Fibroblast of skin of right quadriceps (primary cell): Measurements from ENCODE around the gene ITPR2.
A peak's percentile ranks its signal among the peaks of the same experiment; 100 is the strongest.
"Not testable (repeated sequence)": the region's sequence is repeated elsewhere in the genome, so short reads cannot be mapped to it uniquely, and the experiment has no call there.

Source experiments
- DNase-seq: peaks from one replicate; pipeline ENCODE4 v3.0.0-alpha.2; 2013

Gene ITPR2

DNA sequence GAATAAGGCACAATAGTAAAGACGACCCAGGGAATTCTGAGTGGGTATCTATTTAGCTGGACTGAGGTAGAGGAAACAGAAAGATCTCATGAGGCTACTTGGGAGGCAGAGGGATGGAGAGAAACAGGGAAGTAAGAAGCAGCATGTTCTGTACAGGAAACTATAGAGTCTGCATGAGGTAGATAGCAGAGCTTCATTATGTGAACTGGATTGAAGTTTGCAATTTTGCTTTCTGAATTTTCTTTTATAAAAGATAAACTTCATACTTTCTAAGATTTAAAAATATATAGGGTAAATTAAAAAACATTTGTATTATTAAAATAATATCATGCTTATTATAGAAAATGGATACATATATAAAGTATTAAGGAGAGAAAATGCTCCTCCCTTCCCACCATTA lies 399.3 kb downstream of the ITPR2 start:
- DNase-seq: not testable (repeated sequence)

DNA sequence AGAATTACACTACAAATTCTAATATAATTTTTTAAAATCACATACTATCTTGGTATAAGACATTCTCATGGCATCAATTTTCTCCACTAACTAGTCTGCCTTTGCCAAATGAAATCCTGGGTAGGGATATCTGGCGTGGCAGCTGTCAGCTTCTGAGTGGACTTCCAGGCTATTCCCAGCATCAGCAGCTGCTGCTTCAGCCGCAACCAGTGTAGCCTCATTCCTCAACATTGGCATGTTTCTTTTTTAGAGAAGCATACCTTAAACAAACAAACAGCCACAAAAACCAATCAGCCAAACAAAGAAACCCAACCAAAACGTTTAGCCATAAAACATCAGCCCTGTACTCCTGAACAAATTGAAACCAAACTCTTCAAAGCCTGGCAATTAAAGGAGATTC lies 401.8 kb downstream of the ITPR2 start:
- DNase-seq: no peak

- not testable (repeated sequence) for DNase-seq
These were observed 402.4 kb downstream of the ITPR2 start for GRCh38 chr12:26430596-26430995.

- no peak for DNase-seq
These were observed 403.8 kb downstream of the ITPR2 start for GRCh38 chr12:26429070-26429691.

- peak; percentile 27 for DNase-seq
These were observed 404.6 kb downstream of the ITPR2 start for GRCh38 chr12:26428420-26428819.

- no peak for DNase-seq
These were observed 406.3 kb downstream of the ITPR2 start for GRCh38 chr12:26426652-26427051.

DNA sequence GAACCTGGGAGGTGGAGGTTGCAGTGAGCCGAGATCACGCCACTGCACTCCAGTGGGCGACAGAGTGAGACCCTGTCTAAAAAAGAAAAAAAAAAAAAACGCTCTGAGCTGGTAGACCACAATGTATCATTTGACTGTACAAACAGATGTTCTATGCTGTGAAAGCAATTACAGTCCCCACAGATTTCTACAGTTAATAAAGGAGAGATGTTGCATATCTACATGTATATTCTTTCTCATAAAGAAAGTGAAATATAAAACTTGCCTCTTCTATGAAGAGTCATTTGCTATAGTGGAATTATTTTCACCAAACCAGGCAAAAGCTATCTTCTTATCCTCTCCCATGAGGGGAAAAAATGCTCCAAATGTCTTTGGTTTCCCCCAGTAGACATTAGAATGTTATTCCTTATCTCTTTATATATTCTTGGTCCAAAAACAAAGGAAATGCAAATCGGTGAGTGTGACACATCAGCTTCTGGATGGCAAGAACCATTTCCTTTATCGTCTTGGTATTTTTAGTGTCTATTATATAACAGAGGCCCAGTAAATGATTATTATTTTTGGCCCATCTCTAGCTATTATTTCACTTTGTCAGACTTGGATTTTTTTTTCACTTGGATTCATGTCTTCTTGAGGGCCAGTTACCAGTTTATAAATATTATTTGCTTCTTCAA lies 407.3 kb downstream of the ITPR2 start:
- DNase-seq: no peak

DNA sequence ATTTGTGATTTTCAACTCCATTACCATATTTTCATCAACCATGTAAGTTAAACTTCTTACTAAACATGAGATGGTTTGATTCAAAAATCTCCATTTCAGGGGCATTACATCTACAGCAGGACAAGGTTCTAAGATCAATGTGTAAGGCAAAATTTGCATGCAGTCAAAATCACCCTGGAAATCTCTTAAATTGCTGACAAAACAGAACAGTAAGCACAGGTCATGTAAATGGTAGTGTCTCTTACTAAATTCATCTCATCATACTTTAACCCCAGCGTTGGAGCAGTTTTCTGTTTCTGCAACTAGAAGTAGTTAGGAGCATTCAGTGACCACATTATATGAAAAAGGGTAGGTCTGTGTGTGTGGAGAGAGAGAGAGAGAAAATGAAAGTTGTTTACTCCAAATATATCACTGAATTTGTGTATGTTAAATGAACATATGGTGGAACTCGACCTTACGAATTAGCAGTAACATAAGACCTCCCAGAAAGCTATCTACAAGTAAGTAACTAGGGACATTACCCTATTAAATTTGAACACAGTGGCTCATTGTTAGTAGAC lies 410.1 kb downstream of the ITPR2 start:
- no peak for DNase-seq

DNA sequence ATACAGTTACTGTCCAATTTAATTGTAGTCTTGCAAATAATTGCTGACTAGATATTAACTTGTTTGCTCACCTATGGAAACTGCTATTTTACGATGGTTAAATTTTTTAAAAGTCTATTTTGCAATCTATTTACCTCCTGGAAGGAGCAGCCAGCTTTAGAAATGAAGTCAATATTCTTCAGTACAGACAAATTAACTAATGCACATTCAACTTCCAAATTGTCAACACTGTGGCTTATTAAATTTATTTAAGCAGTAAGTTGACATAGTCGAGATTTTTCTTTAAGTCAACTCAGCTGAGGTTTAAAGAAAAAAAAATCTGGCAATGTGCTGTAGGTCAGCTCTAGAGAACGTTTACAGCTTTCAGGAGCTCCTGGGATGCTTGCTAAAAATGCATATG lies 416.4 kb downstream of the ITPR2 start:
- DNase-seq: no peak

GRCh38 chr12:26410689-26411088 lies 422.3 kb downstream of the ITPR2 start:
- DNase-seq: no peak

- DNase-seq: no peak
These were observed 426.2 kb downstream of the ITPR2 start for GRCh38 chr12:26406813-26407212.

GRCh38 chr12:26406391-26406790 lies 426.6 kb downstream of the ITPR2 start:
- no peak for DNase-seq

DNA sequence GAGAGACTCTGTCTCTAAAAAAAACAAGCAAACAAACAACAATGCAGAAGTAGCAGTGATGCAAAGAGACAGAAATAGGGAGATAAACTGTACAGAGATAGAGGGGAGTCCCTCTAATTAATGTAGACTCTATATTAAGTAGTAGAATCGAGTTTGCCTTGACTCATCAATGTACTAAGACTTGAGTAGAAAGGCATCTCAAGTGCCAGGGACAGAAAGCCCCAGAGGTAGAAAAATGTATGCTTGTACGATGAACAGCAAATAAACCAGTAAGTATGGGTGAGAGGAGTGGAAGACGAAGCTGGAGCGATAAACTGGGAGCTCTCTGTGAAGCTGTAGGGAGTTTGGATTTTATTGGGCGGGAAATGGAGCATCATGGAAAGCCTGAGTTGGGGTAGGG lies 429.4 kb downstream of the ITPR2 start:
- no peak for DNase-seq

GRCh38 chr12:26402648-26403047 lies 430.3 kb downstream of the ITPR2 start:
- no peak for DNase-seq

GRCh38 chr12:26401874-26402273 lies 431.1 kb downstream of the ITPR2 start:
- no peak for DNase-seq

DNA sequence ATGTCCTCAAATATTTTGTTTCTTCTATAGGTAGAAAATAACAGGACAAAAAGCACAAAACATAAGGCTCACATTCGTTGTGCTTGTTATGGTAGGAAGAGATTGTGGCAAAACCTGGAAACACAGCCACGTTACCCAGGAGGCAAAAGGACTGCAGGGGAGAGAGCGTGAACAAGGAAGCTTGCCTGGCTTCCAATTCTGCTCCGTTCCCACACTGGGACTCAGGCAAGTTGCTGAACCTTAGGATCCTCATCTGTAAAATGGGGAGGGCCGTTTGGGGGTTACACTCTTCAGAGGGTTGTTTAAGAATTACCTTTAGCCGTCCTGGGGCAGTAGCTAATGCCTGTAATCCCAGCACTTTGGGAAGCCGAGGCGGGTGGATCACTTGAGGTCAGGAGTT lies 432.4 kb downstream of the ITPR2 start:
- no peak for DNase-seq

- no peak for DNase-seq
These were observed 433.6 kb downstream of the ITPR2 start for GRCh38 chr12:26399381-26399780.

DNA sequence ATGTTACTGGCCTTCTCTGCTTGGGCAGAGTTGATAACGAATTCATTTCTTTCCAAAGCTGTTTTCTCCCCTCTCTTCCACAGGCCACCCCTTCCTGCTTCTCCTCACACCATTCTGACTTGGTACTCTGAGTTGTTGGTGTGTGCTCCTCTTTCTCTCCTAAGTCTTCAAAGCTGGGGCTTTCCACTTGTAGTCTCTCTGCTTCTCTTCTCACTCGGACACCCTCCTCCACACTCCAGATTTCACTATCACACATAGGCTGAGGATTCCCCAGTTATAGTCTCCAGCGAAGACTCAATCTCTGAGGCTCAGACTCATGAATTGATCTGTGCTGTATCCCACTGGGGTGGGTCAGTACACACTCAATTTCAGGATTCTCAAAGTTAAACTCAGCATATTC lies 436.6 kb downstream of the ITPR2 start:
- no peak for DNase-seq

DNA sequence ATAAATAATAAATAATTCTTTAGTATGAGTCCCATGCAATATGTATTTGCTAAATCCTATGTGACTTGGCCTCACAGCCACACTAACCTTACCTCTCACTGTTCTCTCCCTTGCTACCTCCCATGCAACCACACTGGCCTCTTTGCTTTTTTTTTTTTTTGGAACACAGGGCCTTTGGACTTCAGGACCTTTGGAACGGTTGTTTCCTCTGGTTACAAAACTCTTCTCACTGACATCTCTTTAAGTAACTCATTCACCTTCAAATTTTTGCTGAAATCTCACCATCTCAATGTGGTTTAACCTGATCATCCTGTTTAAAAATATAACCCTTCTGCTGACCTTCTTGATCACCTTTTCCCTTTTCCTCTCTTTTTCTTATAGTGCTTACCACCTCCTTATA lies 443.7 kb downstream of the ITPR2 start:
- no peak for DNase-seq

GRCh38 chr12:26384536-26384935 lies 448.5 kb downstream of the ITPR2 start:
- no peak for DNase-seq

DNA sequence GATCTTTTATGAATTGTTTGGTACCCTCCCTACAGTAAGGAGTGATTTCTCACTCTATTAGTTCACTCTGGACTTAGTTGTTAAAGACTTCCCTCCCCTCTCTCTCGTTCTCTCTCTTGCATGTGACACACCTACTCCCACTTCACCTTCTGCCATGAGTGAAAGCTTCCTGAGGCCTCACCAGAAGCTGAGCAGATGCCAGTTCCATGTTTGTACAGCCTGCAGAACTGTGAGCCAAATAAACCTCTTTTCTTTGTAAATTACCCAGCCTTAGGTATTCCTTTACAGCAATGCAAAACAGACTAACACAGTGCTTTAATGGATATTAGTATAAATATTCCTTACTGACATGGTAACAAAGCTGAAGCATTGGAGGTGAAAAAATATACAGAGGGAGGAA lies 450.0 kb downstream of the ITPR2 start:
- DNase-seq: no peak

- DNase-seq: no peak
These were observed 452.1 kb downstream of the ITPR2 start for GRCh38 chr12:26380897-26381296.

- DNase-seq: no peak
These were observed 453.1 kb downstream of the ITPR2 start for GRCh38 chr12:26379777-26380467.

- DNase-seq: no peak
These were observed 454.3 kb downstream of the ITPR2 start for GRCh38 chr12:26378711-26379110.
